Stimulated activated effector memory CD8-positive, alpha-beta T cell treated with anti-CD3 and anti-CD28 coated beads, Interleukin-12 subunit alpha, Interleukin-12 subunit beta, amount 100 ng/mL, for 72 hours (primary cell): Measurements from ENCODE around the gene IL6ST.
A peak's percentile ranks its signal among the peaks of the same experiment; 100 is the strongest.

Source experiments
- ATAC-seq: fragments of 150-1000 bp; cut with Tn5 transposase; 2 replicates; pipeline ENCODE4 v1.10.0; 2021
- DNase-seq, 2 donors: peaks; one replicate each; pipeline ENCODE4 v3.0.0; 2021 to 2022; ENCODE audit warnings: low spot score in 2 of 2
- H3K27ac Mint-ChIP-seq: one replicate; pipeline ENCODE4 v1.8.0; 2022; ENCODE audit warnings: mild to moderate bottlenecking, mixed read lengths
- H3K36me3 Mint-ChIP-seq: one replicate; pipeline ENCODE4 v1.8.0; 2022; ENCODE audit warnings: mild to moderate bottlenecking, mixed read lengths
- H3K4me1 Mint-ChIP-seq: one replicate; pipeline ENCODE4 v1.8.0; 2022; ENCODE audit warnings: mixed read lengths
- H3K4me3 Mint-ChIP-seq: one replicate; pipeline ENCODE4 v1.8.0; 2022; ENCODE audit warnings: mild to moderate bottlenecking, mixed read lengths
- H3K9me3 Mint-ChIP-seq: one replicate; pipeline ENCODE4 v1.8.0; 2022; ENCODE audit warnings: mixed read lengths

IL6ST gene

GRCh38 chr5:55923865-55924500, 70.8 kb downstream of the IL6ST start:
- Mint-ChIP-seq H3K27ac (peak overlapping the region; percentile 91), H3K9me3 (no peaks in the 10 kb centered on the region), H3K4me3 (peak overlapping the region; percentile 84), H3K36me3 (no peaks in the 10 kb centered on the region), H3K4me1 (peaks cover 25% of the 10 kb centered on the region)
- ATAC-seq (peak; percentile 23), DNase-seq (no peak)

DNA sequence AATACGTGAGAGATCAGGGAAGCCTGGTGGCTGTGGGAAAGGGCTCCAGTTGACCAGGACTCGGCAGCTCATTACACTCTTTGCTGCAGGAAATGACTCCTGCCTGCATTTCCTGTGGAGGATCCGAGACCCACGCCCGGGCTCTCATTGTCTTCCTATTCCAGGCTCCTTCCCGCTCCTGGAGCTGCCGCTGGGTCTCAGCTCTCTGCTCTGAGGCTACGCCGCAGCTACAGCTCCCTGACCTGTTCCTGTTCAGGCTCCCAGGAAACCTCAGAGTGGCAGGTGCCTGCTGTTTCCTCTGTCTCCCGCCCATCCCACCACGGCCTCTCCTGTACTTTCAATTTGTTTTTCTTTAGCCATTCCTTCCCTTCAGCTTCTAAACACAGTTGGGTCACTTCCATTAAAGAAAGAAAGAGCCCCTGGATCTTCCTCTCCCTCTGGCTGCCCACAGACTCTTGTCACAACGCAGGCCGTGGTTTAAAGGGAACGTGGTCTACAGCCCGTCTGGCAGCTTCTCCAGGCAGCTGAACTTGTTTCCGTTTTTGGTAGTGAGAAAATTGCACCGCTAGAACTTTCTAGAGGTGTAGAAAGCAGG, 71.5 kb downstream of the IL6ST start:
- no peak for DNase-seq
- Mint-ChIP-seq H3K9me3 (no peaks in the 10 kb centered on the region), H3K27ac (peak overlapping the region; percentile 91)

GRCh38 chr5:55921617-55922016, 73.1 kb downstream of the IL6ST start:
- Mint-ChIP-seq H3K36me3 (no peaks in the 10 kb centered on the region), H3K9me3 (no peaks in the 10 kb centered on the region), H3K27ac (no peak overlapping the region), H3K4me3 (no peak overlapping the region), H3K4me1 (peaks cover 25% of the 10 kb centered on the region)
- DNase-seq (no peak), ATAC-seq (no peak)

More for the DNA sequence above, 71.5 kb downstream of the IL6ST start:
- Mint-ChIP-seq H3K4me3 (peak overlapping the region; percentile 84), H3K36me3 (no peaks in the 10 kb centered on the region), H3K4me1 (peaks cover 25% of the 10 kb centered on the region)
- ATAC-seq, result peak; percentile 70

GRCh38 chr5:55920784-55921183, 74.0 kb downstream of the IL6ST start:
- DNase-seq (no peak), ATAC-seq (no peak)
- H3K36me3 Mint-ChIP-seq, result no peaks in the 10 kb centered on the region
- no peak overlapping the region for H3K4me3 Mint-ChIP-seq
- no peaks in the 10 kb centered on the region for H3K9me3 Mint-ChIP-seq
- no peak overlapping the region for H3K27ac Mint-ChIP-seq
- peaks cover 25% of the 10 kb centered on the region for H3K4me1 Mint-ChIP-seq

DNA sequence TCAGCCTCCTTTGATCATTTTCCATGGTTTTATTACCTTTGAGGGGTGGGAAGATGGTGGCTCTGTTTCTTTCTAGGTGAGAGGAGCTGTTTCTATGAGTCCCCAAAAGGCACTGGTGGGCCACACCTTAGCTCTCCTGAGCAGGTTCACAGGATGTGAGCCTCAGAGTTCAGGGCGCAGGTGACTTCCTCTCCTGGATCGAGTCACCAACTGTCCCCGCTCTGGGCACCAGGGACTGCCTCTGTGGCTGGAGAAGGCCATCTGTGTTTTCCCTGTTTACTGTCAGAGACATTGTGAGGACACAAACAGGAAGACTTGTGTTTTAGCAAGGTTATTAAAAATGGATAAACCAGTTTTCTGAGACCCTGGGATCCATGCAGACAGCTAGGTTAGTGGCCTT, 75.1 kb downstream of the IL6ST start:
- no peak overlapping the region for H3K4me3 Mint-ChIP-seq
- H3K4me1 Mint-ChIP-seq, result peaks cover 25% of the 10 kb centered on the region
- ATAC-seq, result no peak
- no peaks in the 10 kb centered on the region for H3K36me3 Mint-ChIP-seq
- DNase-seq, result no peak
- H3K27ac Mint-ChIP-seq, result no peak overlapping the region
- H3K9me3 Mint-ChIP-seq, result no peaks in the 10 kb centered on the region

- Mint-ChIP-seq H3K36me3 (no peaks in the 10 kb centered on the region), H3K9me3 (no peaks in the 10 kb centered on the region), H3K4me3 (no peak overlapping the region), H3K4me1 (peaks cover 17% of the 10 kb centered on the region), H3K27ac (no peak overlapping the region)
- peak; percentile 86 for ATAC-seq
- DNase-seq, result no peak
Measured at GRCh38 chr5:55918087-55919035, 76.4 kb downstream of the IL6ST start.

DNA sequence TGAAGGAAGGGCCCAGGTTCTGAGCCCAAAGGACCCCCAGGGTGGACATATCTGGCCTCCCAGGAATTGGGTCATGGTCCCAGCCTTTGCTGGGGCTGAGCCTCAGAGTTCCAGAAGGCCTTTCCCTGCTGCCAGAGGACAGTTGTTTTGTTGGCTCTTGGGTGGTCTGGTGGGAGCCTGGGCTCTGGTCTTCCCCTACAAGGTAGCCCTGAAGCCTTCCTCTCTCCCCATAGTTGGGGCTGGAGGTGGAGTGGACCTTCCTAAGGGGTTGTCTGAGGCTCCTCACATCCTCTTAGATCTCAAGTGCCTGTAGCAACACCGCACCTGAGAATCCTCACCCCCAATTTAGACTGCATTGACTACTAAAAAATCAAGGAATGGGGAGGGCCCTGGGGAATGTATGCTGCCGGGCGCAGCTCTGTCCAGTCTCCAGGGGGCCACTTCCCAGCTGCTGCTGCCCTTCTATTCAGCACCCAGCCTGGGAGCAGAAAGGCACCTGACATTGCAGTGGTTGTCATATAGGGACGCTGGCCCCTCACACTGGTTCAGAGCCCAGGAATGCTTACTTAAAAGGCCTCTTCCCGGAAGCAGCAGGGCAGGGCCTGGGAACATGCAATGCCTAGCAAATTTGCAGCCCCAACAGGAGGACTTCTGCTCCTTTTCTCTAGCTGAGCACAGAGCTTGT, 77.2 kb downstream of the IL6ST start:
- DNase-seq (no peak), ATAC-seq (peak; percentile 23)
- Mint-ChIP-seq H3K9me3 (no peaks in the 10 kb centered on the region), H3K27ac (no peak overlapping the region), H3K4me1 (peaks cover 11% of the 10 kb centered on the region), H3K4me3 (no peak overlapping the region), H3K36me3 (no peaks in the 10 kb centered on the region)

DNA sequence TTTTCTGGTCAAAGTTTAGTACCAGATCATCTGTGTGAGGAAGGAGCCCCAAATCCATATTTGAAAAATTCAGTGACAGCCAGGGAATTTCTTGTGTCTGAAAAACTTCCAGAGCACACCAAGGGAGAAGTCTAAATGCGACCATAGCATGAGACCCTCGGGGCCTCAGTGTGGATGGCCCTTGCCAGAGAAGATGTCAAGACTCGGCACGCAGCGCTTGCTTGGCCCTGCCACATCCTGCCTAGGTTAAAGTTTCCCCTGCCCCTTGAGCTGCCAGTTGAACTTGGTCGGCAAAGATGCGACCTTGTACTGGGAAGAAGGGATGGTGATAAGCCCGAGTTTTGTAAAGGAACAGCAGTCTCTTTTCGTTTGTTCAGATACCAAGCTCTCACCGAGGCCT, 77.8 kb downstream of the IL6ST start:
- ATAC-seq (no peak), DNase-seq (no peak)
- Mint-ChIP-seq H3K4me1 (peaks cover 11% of the 10 kb centered on the region), H3K36me3 (no peaks in the 10 kb centered on the region), H3K4me3 (no peak overlapping the region), H3K27ac (no peak overlapping the region), H3K9me3 (no peaks in the 10 kb centered on the region)

GRCh38 chr5:55915783-55916182, 79.0 kb downstream of the IL6ST start:
- ATAC-seq (no peak), DNase-seq (no peak)
- Mint-ChIP-seq H3K9me3 (no peaks in the 10 kb centered on the region), H3K36me3 (no peaks in the 10 kb centered on the region), H3K4me1 (peaks cover 11% of the 10 kb centered on the region), H3K27ac (no peak overlapping the region), H3K4me3 (no peak overlapping the region)

GRCh38 chr5:55914971-55915370, 79.8 kb downstream of the IL6ST start:
- no peak overlapping the region for H3K4me3 Mint-ChIP-seq
- H3K9me3 Mint-ChIP-seq, result no peaks in the 10 kb centered on the region
- DNase-seq (no peak), ATAC-seq (no peak)
- no peak overlapping the region for H3K27ac Mint-ChIP-seq
- H3K36me3 Mint-ChIP-seq, result no peaks in the 10 kb centered on the region
- H3K4me1 Mint-ChIP-seq, result peaks cover 9% of the 10 kb centered on the region

GRCh38 chr5:55913466-55914413, 81.0 kb downstream of the IL6ST start:
- Mint-ChIP-seq H3K9me3 (no peaks in the 10 kb centered on the region), H3K4me3 (no peak overlapping the region), H3K36me3 (no peaks in the 10 kb centered on the region), H3K27ac (no peak overlapping the region), H3K4me1 (no peaks in the 10 kb centered on the region)
- no peak for ATAC-seq
- no peak for DNase-seq

DNA sequence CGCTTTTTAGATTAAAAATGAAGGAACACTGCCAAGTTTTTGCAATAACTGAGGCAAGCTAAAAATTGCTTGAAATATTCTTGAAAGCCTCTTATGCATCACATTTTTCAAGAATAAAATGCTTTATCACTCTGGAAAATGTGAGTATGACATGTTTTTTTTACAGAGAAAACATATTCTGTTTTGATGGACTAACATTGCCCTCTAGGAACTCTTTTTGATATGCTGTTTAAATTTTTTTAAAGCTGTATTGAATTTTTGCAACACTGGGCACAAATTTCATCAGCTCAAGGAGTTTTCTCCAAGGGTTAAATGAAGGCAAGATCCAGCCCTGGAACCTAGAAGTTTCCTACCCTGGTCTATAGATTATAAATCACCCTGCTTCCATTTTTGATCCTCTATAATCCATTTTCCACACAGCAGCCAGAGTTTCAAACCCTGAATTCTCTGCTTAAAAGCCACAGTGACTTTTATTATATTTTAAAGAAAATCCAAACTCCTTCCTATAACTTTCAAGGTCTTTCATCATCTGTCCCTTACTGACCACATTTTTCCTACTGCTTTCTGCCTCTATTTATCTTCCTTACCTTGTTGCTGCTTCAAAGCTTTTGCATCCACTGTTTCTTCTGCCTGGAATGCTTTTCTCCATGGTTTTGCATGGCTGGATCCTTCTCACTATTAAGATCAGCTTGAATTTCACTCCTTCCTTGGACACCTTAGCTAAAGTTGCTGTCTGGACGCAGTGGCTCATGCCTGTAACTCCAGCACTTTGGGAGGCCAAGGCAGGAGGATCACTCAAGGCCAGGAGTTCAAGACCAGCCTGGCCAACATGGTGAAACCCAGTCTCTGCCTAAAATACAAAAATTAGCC, 82.7 kb downstream of the IL6ST start:
- Mint-ChIP-seq H3K27ac (no peak overlapping the region), H3K9me3 (no peaks in the 10 kb centered on the region), H3K4me1 (no peaks in the 10 kb centered on the region), H3K36me3 (no peaks in the 10 kb centered on the region), H3K4me3 (no peak overlapping the region)
- DNase-seq (no peak), ATAC-seq (no peak)

DNA sequence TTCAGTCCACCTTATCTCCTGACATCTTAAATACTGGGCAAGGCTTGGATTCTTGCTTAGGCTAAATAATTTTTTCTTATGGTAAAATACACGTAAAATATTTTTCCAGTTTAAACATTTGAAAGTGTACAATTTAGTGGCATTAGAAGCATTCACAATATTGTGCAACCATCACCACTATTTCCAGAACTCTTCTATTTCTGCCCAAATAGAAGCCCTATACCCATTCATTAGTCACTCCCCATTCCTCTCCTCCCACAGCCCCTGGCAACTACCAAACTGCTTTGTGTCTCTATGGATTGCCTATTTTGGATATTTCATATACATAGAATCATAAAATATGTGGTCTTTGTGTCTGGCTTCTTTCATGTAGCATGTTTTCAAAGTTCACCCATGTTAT, 86.0 kb downstream of the IL6ST start:
- Mint-ChIP-seq H3K27ac (no peak overlapping the region), H3K4me1 (peaks cover 7% of the 10 kb centered on the region), H3K9me3 (no peaks in the 10 kb centered on the region), H3K36me3 (no peaks in the 10 kb centered on the region), H3K4me3 (no peak overlapping the region)
- DNase-seq (no peak), ATAC-seq (no peak)

GRCh38 chr5:55907927-55908326, 86.8 kb downstream of the IL6ST start:
- H3K36me3 Mint-ChIP-seq, result peaks cover 6% of the 10 kb centered on the region
- no peak overlapping the region for H3K4me3 Mint-ChIP-seq
- H3K27ac Mint-ChIP-seq, result no peak overlapping the region
- no peaks in the 10 kb centered on the region for H3K9me3 Mint-ChIP-seq
- H3K4me1 Mint-ChIP-seq, result peaks cover 16% of the 10 kb centered on the region
- DNase-seq (no peak), ATAC-seq (no peak)
